ENCODE data around the gene RNF169. TPM values are rescaled to one million over a fixed set of nuclear protein-coding genes. Genes with fewer than 3 reads are reported as not detected.
"Not testable (repeated sequence)": the region's sequence is repeated elsewhere in the genome, so short reads cannot be mapped to it uniquely, and the experiment has no call there.

The RNF169 gene
- total RNA-seq, 1 experiment from 2014 or later = 13.0 TPM

GRCh38 chr11:74824285-74824982, 75.8 kb downstream of the RNF169 start:
- no peak overlapping the region for H3K14ac ChIP-seq (ENCODE audit: insufficient read depth, low read length)
- WGBS (ENCODE audit: extremely low coverage, insufficient read length, low lambda C conversion rate) = no CpG with 5 or more reads among the region's 1 CpG
- H2BK120ac ChIP-seq (ENCODE audit: low read depth, low read length, poor library complexity, severe bottlenecking) = no peak overlapping the region
- no peak overlapping the region for H3K18ac ChIP-seq (ENCODE audit: insufficient read length, low read depth, low read length)
- no peak overlapping the region for H2AK5ac ChIP-seq (ENCODE audit: insufficient read length, low read length)
- Mint-ChIP-seq H3K9me3 (peaks cover 50 to 52% of the 10 kb centered on the region in 2 experiments), H3K27me3 (ENCODE audit: low read depth) (no peaks in the 10 kb centered on the region), H3K36me3 (ENCODE audit: insufficient read depth in 1 of 3, low read depth in 3 of 3) (peaks cover 62 to 76% (median 68%) of the 10 kb centered on the region in 3 experiments), H3K4me1 (no peaks in the 10 kb centered on the region), H3K27ac (no peak overlapping the region), H3K4me3 (no peak overlapping the region)
- H4K20me1 ChIP-seq (ENCODE audit: control insufficient read depth, insufficient read depth, insufficient read length) = no peaks in the 10 kb centered on the region
- no peak for DNase-seq
- TF ChIP-seq CTCF (conservative IDR thresholded peaks at IDR 0.05) = no peak
- H3K4me1 ChIP-seq (ENCODE audit: insufficient read depth, low read length) = no peaks in the 10 kb centered on the region
- peaks cover 10% of the 10 kb centered on the region for H3K9me3 ChIP-seq (ENCODE audit: control insufficient read depth, low read depth, low read length)
- H3K4me2 ChIP-seq (ENCODE audit: insufficient read depth, insufficient read length, low read length) = no peak overlapping the region
- no peak overlapping the region for H2AFZ ChIP-seq (ENCODE audit: low read length)
- no peak overlapping the region for H3K4ac ChIP-seq (ENCODE audit: low read depth, low read length)
- H2BK12ac ChIP-seq (ENCODE audit: insufficient read length, low read depth, low read length) = no peak overlapping the region
- H2BK20ac ChIP-seq (ENCODE audit: low read depth, low read length, poor library complexity, severe bottlenecking) = no peak overlapping the region
- H3K23me2 ChIP-seq (ENCODE audit: insufficient read length, low read depth, low read length, poor library complexity, severe bottlenecking) = no peaks in the 10 kb centered on the region
- no peak overlapping the region for H4K5ac ChIP-seq (ENCODE audit: insufficient read length, low read depth, low read length)
- H3K27ac ChIP-seq (ENCODE audit: insufficient read length, low read depth, low read length) = no peak overlapping the region
- no peak overlapping the region for H3T11ph ChIP-seq (ENCODE audit: low read length)
- no peak overlapping the region for H2BK15ac ChIP-seq (ENCODE audit: low read depth, low read length)
- H4K8ac ChIP-seq (replicated peaks; ENCODE audit: insufficient read length, low read depth, low read length) = no peak overlapping the region
- H3K9ac ChIP-seq (ENCODE audit: extremely low read depth, insufficient read length, low read length) = no peak overlapping the region
- no peak overlapping the region for H3K23ac ChIP-seq (ENCODE audit: insufficient read length, low read depth, low read length)
- H3K79me1 ChIP-seq (ENCODE audit: insufficient read depth, low read depth, low read length, poor library complexity, severe bottlenecking) = no peaks in the 10 kb centered on the region
- no peak overlapping the region for H4K91ac ChIP-seq (ENCODE audit: insufficient read length, low read depth, low read length)
- no peaks in the 10 kb centered on the region for H3K79me2 ChIP-seq (ENCODE audit: insufficient read depth, low read length)
- H2BK5ac ChIP-seq (ENCODE audit: insufficient read length, low read length) = no peak overlapping the region
- H3K27me3 ChIP-seq (ENCODE audit: insufficient read depth, low read length) = no peaks in the 10 kb centered on the region
- no peak overlapping the region for H3K56ac ChIP-seq (ENCODE audit: insufficient read length, low read depth, low read length)

GRCh38 chr11:74825596-74825995, 76.9 kb downstream of the RNF169 start:
- not testable (repeated sequence) for H3K9ac ChIP-seq (ENCODE audit: extremely low read depth, insufficient read length, low read length); H4K91ac ChIP-seq (ENCODE audit: insufficient read length, low read depth, low read length); H3K4me2 ChIP-seq (ENCODE audit: insufficient read depth, insufficient read length, low read length); H3K23ac ChIP-seq (ENCODE audit: insufficient read length, low read depth, low read length); DNase-seq; H3K27ac Mint-ChIP-seq; H2AK5ac ChIP-seq (ENCODE audit: insufficient read length, low read length); H3K4me1 ChIP-seq (ENCODE audit: insufficient read depth, low read length); H3K4me3 Mint-ChIP-seq; H3K27me3 Mint-ChIP-seq (ENCODE audit: low read depth); H3K14ac ChIP-seq (ENCODE audit: insufficient read depth, low read length); H3K56ac ChIP-seq (ENCODE audit: insufficient read length, low read depth, low read length); H2BK20ac ChIP-seq (ENCODE audit: low read depth, low read length, poor library complexity, severe bottlenecking); H4K20me1 ChIP-seq (ENCODE audit: control insufficient read depth, insufficient read depth, insufficient read length); H3K27ac ChIP-seq (ENCODE audit: insufficient read length, low read depth, low read length); H3K79me2 ChIP-seq (ENCODE audit: insufficient read depth, low read length); H3K4me1 Mint-ChIP-seq; H3K18ac ChIP-seq (ENCODE audit: insufficient read length, low read depth, low read length); H3K4ac ChIP-seq (ENCODE audit: low read depth, low read length); H4K5ac ChIP-seq (ENCODE audit: insufficient read length, low read depth, low read length); H2BK12ac ChIP-seq (ENCODE audit: insufficient read length, low read depth, low read length); H2AFZ ChIP-seq (ENCODE audit: low read length); H4K8ac ChIP-seq (replicated peaks; ENCODE audit: insufficient read length, low read depth, low read length); H3K23me2 ChIP-seq (ENCODE audit: insufficient read length, low read depth, low read length, poor library complexity, severe bottlenecking); H2BK120ac ChIP-seq (ENCODE audit: low read depth, low read length, poor library complexity, severe bottlenecking); H2BK5ac ChIP-seq (ENCODE audit: insufficient read length, low read length); H3K79me1 ChIP-seq (ENCODE audit: insufficient read depth, low read depth, low read length, poor library complexity, severe bottlenecking); H2BK15ac ChIP-seq (ENCODE audit: low read depth, low read length); H3T11ph ChIP-seq (ENCODE audit: low read length); H3K27me3 ChIP-seq (ENCODE audit: insufficient read depth, low read length)
- H3K9me3 ChIP-seq (ENCODE audit: control insufficient read depth, low read depth, low read length) = peaks cover 10% of the 10 kb centered on the region
- peaks cover 50 to 52% of the 10 kb centered on the region in 2 experiments for H3K9me3 Mint-ChIP-seq
- WGBS (ENCODE audit: extremely low coverage, insufficient read length, low lambda C conversion rate) = no CpG with 5 or more reads among the region's 2 CpGs
- peaks cover 55 to 83% (median 60%) of the 10 kb centered on the region in 3 experiments for H3K36me3 Mint-ChIP-seq (ENCODE audit: insufficient read depth in 1 of 3, low read depth in 3 of 3)

Data from H9 (cell line).